Lower leg skin (tissue), 3 donors: ENCODE data around the gene VMA21.

Experiments
- CTCF ChIP-seq, 3 donors: fragments of 450-650 bp; IDR thresholded peaks; one replicate each; pipeline ENCODE4 v1.5.1; 2016; ENCODE audit warnings: antibody characterized with exemption in 3 of 3, mild to moderate bottlenecking in 3 of 3, moderate library complexity in 2 of 3
- POLR2A ChIP-seq, 2 donors: fragments of 450-650 bp; IDR thresholded peaks; one replicate each; pipeline ENCODE4 v1.6.1; 2016 to 2017; ENCODE audit warnings: antibody characterized with exemption in 2 of 2, mild to moderate bottlenecking in 1 of 2, moderate library complexity in 1 of 2

DNA sequence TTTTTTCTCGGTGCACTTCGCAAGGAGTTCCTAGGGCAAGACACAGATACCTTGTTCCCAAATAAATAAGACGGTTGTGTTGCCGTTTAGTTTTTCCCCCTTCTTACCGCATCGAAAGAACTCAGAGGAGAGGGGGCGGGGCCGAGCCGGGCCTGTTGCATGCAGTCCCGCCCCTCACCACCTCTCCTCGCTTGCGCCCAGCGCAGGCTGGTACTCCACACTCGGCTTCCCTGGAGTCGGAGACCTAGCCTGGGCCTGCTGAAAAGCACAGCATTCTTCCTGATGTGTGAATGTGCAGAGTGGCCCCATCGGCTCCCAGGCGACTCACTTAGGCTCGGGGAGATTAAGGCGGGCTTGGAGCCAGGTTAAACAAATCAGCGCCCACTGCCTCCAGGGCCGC is 26.1 kb upstream of the VMA21 start:
- no peak for TF ChIP-seq POLR2A (IDR thresholded peaks at IDR 0.05)
- no peak for TF ChIP-seq CTCF (IDR thresholded peaks at IDR 0.05)
